Measurements from ENCODE around the gene GID8.

GRCh38 chr20:62900052-62900691 lies 37.8 kb upstream of the GID8 start:
- TF ChIP-seq JUNB (CRISPR knock-in tag; conservative IDR thresholded peaks at IDR 0.05): no peak
- no peak for TF ChIP-seq ZNF24 (IDR thresholded peaks at IDR 0.05)
